ENCODE results near the gene COX10.

The COX10 gene

GRCh38 chr17:14201021-14201987 lies 132.0 kb downstream of the COX10 start:
- no peak for TF ChIP-seq CTCF (conservative IDR thresholded peaks at IDR 0.05; ENCODE audit: low read depth)
- POLR2A ChIA-PET (ENCODE audit: low non-redundant PET) = no interaction called here
- CTCF ChIA-PET = no interaction called here
- no peak overlapping the region for H3K27ac ChIP-seq
- DNase-seq (ENCODE audit: low spot score) = no peak

- no peak overlapping the region for H3K27ac ChIP-seq
- ChIA-PET POLR2A (ENCODE audit: low non-redundant PET) (no interaction called here), CTCF (no interaction called here)
Observed at GRCh38 chr17:14201988-14202380, 132.7 kb downstream of the COX10 start.

GRCh38 chr17:14202388-14203166 lies 133.3 kb downstream of the COX10 start:
- DNase-seq (ENCODE audit: low spot score) = no peak
- no peak overlapping the region for H3K27ac ChIP-seq
- ChIA-PET CTCF (interaction anchor here (0.6 kb wide), 1 partner anchor 448 kb away, joined by 3 read pairs; no protein-coding TSS in a partner anchor), POLR2A (ENCODE audit: low non-redundant PET) (no interaction called here)
- no peak for TF ChIP-seq CTCF (conservative IDR thresholded peaks at IDR 0.05; ENCODE audit: low read depth)

More at GRCh38 chr17:14201988-14202380, 132.7 kb downstream of the COX10 start:
- TF ChIP-seq CTCF (conservative IDR thresholded peaks at IDR 0.05; ENCODE audit: low read depth) = no peak
- no peak for DNase-seq (ENCODE audit: low spot score)

GRCh38 chr17:14203388-14203787 lies 134.1 kb downstream of the COX10 start:
- no peak for DNase-seq (ENCODE audit: low spot score)
- ChIA-PET CTCF (interaction anchor here (0.6 kb wide), 1 partner anchor 543 kb away, joined by 3 read pairs; no protein-coding TSS in a partner anchor), POLR2A (ENCODE audit: low non-redundant PET) (no interaction called here)
- no peak overlapping the region for H3K27ac ChIP-seq
- no peak for TF ChIP-seq CTCF (conservative IDR thresholded peaks at IDR 0.05; ENCODE audit: low read depth)

- DNase-seq (ENCODE audit: low spot score) = no peak
- H3K27ac ChIP-seq = no peak overlapping the region
- CTCF ChIA-PET = interaction anchor here (0.6 kb wide), 1 partner anchor 543 kb away, joined by 3 read pairs; no protein-coding TSS in a partner anchor
- POLR2A ChIA-PET (ENCODE audit: low non-redundant PET) = no interaction called here
- TF ChIP-seq CTCF (conservative IDR thresholded peaks at IDR 0.05; ENCODE audit: low read depth) = no peak
Observed at GRCh38 chr17:14204084-14204483, 134.8 kb downstream of the COX10 start.

- POLR2A ChIA-PET (ENCODE audit: low non-redundant PET) = no interaction called here
- no peak overlapping the region for H3K27ac ChIP-seq
- CTCF ChIA-PET = no interaction called here
Observed at GRCh38 chr17:14204546-14204945, 135.2 kb downstream of the COX10 start.

More at GRCh38 chr17:14204546-14204945, 135.2 kb downstream of the COX10 start:
- DNase-seq (ENCODE audit: low spot score) = no peak
- TF ChIP-seq CTCF (conservative IDR thresholded peaks at IDR 0.05; ENCODE audit: low read depth) = no peak
